ENCODE measurements around the gene POU3F2.

POU3F2 gene

GRCh38 chr6:98836025-98836961 lies 1.9 kb downstream of the POU3F2 start:
- DNase-seq (no peak), ATAC-seq (no peak)
- H3K27ac Mint-ChIP-seq = no peak overlapping the region
- H3K4me1 Mint-ChIP-seq = peaks cover 36% of the 10 kb centered on the region
- no peaks in the 10 kb centered on the region for H3K9me3 Mint-ChIP-seq
- H3K27me3 Mint-ChIP-seq = peaks cover 75% of the 10 kb centered on the region
- no peak overlapping the region for H3K4me3 Mint-ChIP-seq
- no peaks in the 10 kb centered on the region for H3K36me3 Mint-ChIP-seq (ENCODE audit: low read depth)

- ATAC-seq = no peak
- no peak for DNase-seq
- H3K27ac Mint-ChIP-seq = no peak overlapping the region
- H3K4me3 Mint-ChIP-seq = no peak overlapping the region
- H3K27me3 Mint-ChIP-seq = peaks cover 77% of the 10 kb centered on the region
- peaks cover 29% of the 10 kb centered on the region for H3K4me1 Mint-ChIP-seq
- H3K9me3 Mint-ChIP-seq = no peaks in the 10 kb centered on the region
- H3K36me3 Mint-ChIP-seq (ENCODE audit: low read depth) = no peaks in the 10 kb centered on the region
These were observed 2.9 kb downstream of the POU3F2 start for GRCh38 chr6:98836962-98837944.

GRCh38 chr6:98838032-98838431 lies 3.7 kb downstream of the POU3F2 start:
- Mint-ChIP-seq H3K36me3 (ENCODE audit: low read depth) (no peaks in the 10 kb centered on the region), H3K27me3 (peaks cover 78% of the 10 kb centered on the region), H3K4me1 (peaks cover 26% of the 10 kb centered on the region), H3K9me3 (no peaks in the 10 kb centered on the region), H3K4me3 (no peak overlapping the region), H3K27ac (no peak overlapping the region)
- ATAC-seq (no peak), DNase-seq (no peak)

GRCh38 chr6:98838975-98839374 lies 4.6 kb downstream of the POU3F2 start:
- no peaks in the 10 kb centered on the region for H3K36me3 Mint-ChIP-seq (ENCODE audit: low read depth)
- no peak for DNase-seq
- peaks cover 16% of the 10 kb centered on the region for H3K4me1 Mint-ChIP-seq
- ATAC-seq = no peak
- no peak overlapping the region for H3K4me3 Mint-ChIP-seq
- H3K9me3 Mint-ChIP-seq = no peaks in the 10 kb centered on the region
- peaks cover 74% of the 10 kb centered on the region for H3K27me3 Mint-ChIP-seq
- no peak overlapping the region for H3K27ac Mint-ChIP-seq

GRCh38 chr6:98839781-98840361 lies 5.5 kb downstream of the POU3F2 start:
- H3K4me1 Mint-ChIP-seq = peaks cover 16% of the 10 kb centered on the region
- DNase-seq (no peak), ATAC-seq (no peak)
- peaks cover 76% of the 10 kb centered on the region for H3K27me3 Mint-ChIP-seq
- H3K36me3 Mint-ChIP-seq (ENCODE audit: low read depth) = no peaks in the 10 kb centered on the region
- H3K4me3 Mint-ChIP-seq = no peak overlapping the region
- no peak overlapping the region for H3K27ac Mint-ChIP-seq
- no peaks in the 10 kb centered on the region for H3K9me3 Mint-ChIP-seq

GRCh38 chr6:98840385-98840784 lies 6.0 kb downstream of the POU3F2 start:
- Mint-ChIP-seq H3K9me3 (no peaks in the 10 kb centered on the region), H3K27me3 (peaks cover 77% of the 10 kb centered on the region), H3K27ac (no peak overlapping the region), H3K4me1 (peaks cover 16% of the 10 kb centered on the region), H3K4me3 (no peak overlapping the region), H3K36me3 (ENCODE audit: low read depth) (no peaks in the 10 kb centered on the region)
- ATAC-seq = no peak
- no peak for DNase-seq

- peaks cover 79% of the 10 kb centered on the region for H3K27me3 Mint-ChIP-seq
- ATAC-seq = no peak
- no peaks in the 10 kb centered on the region for H3K36me3 Mint-ChIP-seq (ENCODE audit: low read depth)
- H3K4me3 Mint-ChIP-seq = no peak overlapping the region
- no peak overlapping the region for H3K27ac Mint-ChIP-seq
- peaks cover 18% of the 10 kb centered on the region for H3K4me1 Mint-ChIP-seq
- no peak for DNase-seq
- no peaks in the 10 kb centered on the region for H3K9me3 Mint-ChIP-seq
These were observed 6.7 kb downstream of the POU3F2 start for GRCh38 chr6:98840996-98841513.

GRCh38 chr6:98841621-98842341 lies 7.4 kb downstream of the POU3F2 start:
- no peak overlapping the region for H3K4me3 Mint-ChIP-seq
- no peaks in the 10 kb centered on the region for H3K36me3 Mint-ChIP-seq (ENCODE audit: low read depth)
- no peak for ATAC-seq

GRCh38 chr6:98842342-98843180 lies 8.2 kb downstream of the POU3F2 start:
- peaks cover 79% of the 10 kb centered on the region for H3K27me3 Mint-ChIP-seq
- no peak overlapping the region for H3K4me3 Mint-ChIP-seq
- H3K4me1 Mint-ChIP-seq = peaks cover 15% of the 10 kb centered on the region
- ATAC-seq (no peak), DNase-seq (no peak)
- no peak overlapping the region for H3K27ac Mint-ChIP-seq
- no peaks in the 10 kb centered on the region for H3K9me3 Mint-ChIP-seq
- H3K36me3 Mint-ChIP-seq (ENCODE audit: low read depth) = no peaks in the 10 kb centered on the region

More at GRCh38 chr6:98841621-98842341, 7.4 kb downstream of the POU3F2 start:
- DNase-seq = no peak
- H3K27me3 Mint-ChIP-seq = peaks cover 79% of the 10 kb centered on the region
- no peaks in the 10 kb centered on the region for H3K9me3 Mint-ChIP-seq
- no peak overlapping the region for H3K27ac Mint-ChIP-seq
- peaks cover 15% of the 10 kb centered on the region for H3K4me1 Mint-ChIP-seq

GRCh38 chr6:98843271-98844243 lies 9.2 kb downstream of the POU3F2 start:
- DNase-seq (no peak), ATAC-seq (no peak)
- peaks cover 76% of the 10 kb centered on the region for H3K27me3 Mint-ChIP-seq
- H3K4me1 Mint-ChIP-seq = peaks cover 15% of the 10 kb centered on the region
- H3K9me3 Mint-ChIP-seq = no peaks in the 10 kb centered on the region
- no peak overlapping the region for H3K27ac Mint-ChIP-seq
- no peak overlapping the region for H3K4me3 Mint-ChIP-seq
- no peaks in the 10 kb centered on the region for H3K36me3 Mint-ChIP-seq (ENCODE audit: low read depth)

- peaks cover 15% of the 10 kb centered on the region for H3K4me1 Mint-ChIP-seq
- ATAC-seq (no peak), DNase-seq (no peak)
- peaks cover 78% of the 10 kb centered on the region for H3K27me3 Mint-ChIP-seq
- peak overlapping the region; percentile 15 for H3K4me3 Mint-ChIP-seq
- no peaks in the 10 kb centered on the region for H3K36me3 Mint-ChIP-seq (ENCODE audit: low read depth)
- H3K9me3 Mint-ChIP-seq = no peaks in the 10 kb centered on the region
- H3K27ac Mint-ChIP-seq = no peak overlapping the region
These were observed 10.2 kb downstream of the POU3F2 start for GRCh38 chr6:98844244-98845210.

All from activated naive CD8-positive, alpha-beta T cell treated with anti-CD3 and anti-CD28 coated beads, Interleukin-2, amount 50 U/mL, for 24 hours (primary cell).